ENCODE data around the gene ATG12.

DNA sequence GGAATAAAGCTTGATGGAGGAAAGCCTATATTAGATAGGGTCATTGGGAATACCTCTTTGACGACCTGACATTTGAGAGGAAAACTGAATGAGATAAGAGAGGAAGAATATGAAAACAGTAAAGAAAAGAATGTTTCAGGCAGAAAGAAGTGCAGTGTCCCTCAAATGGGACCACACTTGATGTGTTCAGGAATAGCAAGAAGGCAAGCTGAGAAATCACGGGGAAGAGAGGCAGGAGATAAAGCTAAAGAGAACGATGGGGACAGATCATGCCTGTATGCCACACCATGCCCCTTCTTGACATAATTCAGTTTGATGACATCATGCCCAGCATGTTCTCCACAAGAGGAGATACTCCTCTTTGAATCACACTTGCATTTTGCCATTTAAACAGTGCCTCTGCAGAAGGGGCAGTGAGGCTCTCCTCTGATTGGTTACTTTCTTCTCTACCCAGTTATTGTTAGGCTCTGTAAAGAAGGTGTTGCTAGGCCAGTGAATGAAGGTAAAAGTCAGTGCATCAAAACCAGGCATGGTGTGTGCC lies 8.0 kb upstream of the ATG12 start:
- TF ChIP-seq, protein P1, sequence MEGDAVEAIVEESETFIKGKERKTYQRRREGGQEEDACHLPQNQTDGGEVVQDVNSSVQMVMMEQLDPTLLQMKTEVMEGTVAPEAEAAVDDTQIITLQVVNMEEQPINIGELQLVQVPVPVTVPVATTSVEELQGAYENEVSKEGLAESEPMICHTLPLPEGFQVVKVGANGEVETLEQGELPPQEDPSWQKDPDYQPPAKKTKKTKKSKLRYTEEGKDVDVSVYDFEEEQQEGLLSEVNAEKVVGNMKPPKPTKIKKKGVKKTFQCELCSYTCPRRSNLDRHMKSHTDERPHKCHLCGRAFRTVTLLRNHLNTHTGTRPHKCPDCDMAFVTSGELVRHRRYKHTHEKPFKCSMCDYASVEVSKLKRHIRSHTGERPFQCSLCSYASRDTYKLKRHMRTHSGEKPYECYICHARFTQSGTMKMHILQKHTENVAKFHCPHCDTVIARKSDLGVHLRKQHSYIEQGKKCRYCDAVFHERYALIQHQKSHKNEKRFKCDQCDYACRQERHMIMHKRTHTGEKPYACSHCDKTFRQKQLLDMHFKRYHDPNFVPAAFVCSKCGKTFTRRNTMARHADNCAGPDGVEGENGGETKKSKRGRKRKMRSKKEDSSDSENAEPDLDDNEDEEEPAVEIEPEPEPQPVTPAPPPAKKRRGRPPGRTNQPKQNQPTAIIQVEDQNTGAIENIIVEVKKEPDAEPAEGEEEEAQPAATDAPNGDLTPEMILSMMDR (IDR thresholded peaks at IDR 0.05), result no peak
- no peak for TF ChIP-seq EP300 (IDR thresholded peaks at IDR 0.05)
- TF ChIP-seq POLR2A (IDR thresholded peaks at IDR 0.05), result no peak
- TF ChIP-seq POLR2AphosphoS5 (IDR thresholded peaks at IDR 0.05), result no peak
